Stimulated activated CD8-positive, alpha-beta memory T cell treated with anti-CD3 and anti-CD28 coated beads, Interleukin-2, amount 100 ng/mL, for 1 hour (primary cell): ENCODE data around the gene BOD1.

Experiments used
- DNase-seq, 2 donors: peaks; one replicate each; pipeline ENCODE4 v3.0.0-alpha.2; 2020; ENCODE audit warnings: low read depth in 2 of 2

Gene BOD1

GRCh38 chr5:173640156-173640804, 23.8 kb upstream of the BOD1 start:
- DNase-seq, result no peak

GRCh38 chr5:173638126-173639040, 21.9 kb upstream of the BOD1 start:
- no peak for DNase-seq

GRCh38 chr5:173637340-173637739, 20.9 kb upstream of the BOD1 start:
- no peak for DNase-seq

GRCh38 chr5:173634465-173634983, 18.1 kb upstream of the BOD1 start:
- no peak for DNase-seq

GRCh38 chr5:173633304-173633703, 16.9 kb upstream of the BOD1 start:
- no peak for DNase-seq

GRCh38 chr5:173631478-173631877, 15.0 kb upstream of the BOD1 start:
- DNase-seq, result no peak

GRCh38 chr5:173630724-173631365, 14.4 kb upstream of the BOD1 start:
- no peak for DNase-seq

GRCh38 chr5:173629628-173630027, 13.2 kb upstream of the BOD1 start:
- no peak for DNase-seq

- DNase-seq, result no peak
These were observed 12.1 kb upstream of the BOD1 start for GRCh38 chr5:173628501-173628900.

- DNase-seq, result no peak
These were observed 11.5 kb upstream of the BOD1 start for GRCh38 chr5:173627860-173628392.

- DNase-seq, result no peak
These were observed 10.8 kb upstream of the BOD1 start for GRCh38 chr5:173627271-173627670.

GRCh38 chr5:173626505-173626820, 10.0 kb upstream of the BOD1 start:
- no peak for DNase-seq

- DNase-seq, result no peak
These were observed 9.4 kb upstream of the BOD1 start for GRCh38 chr5:173625673-173626504.

GRCh38 chr5:173625261-173625660, 8.8 kb upstream of the BOD1 start:
- DNase-seq, result no peak

- no peak for DNase-seq
These were observed 7.8 kb upstream of the BOD1 start for GRCh38 chr5:173624282-173624681.

- no peak for DNase-seq
These were observed 7.3 kb upstream of the BOD1 start for GRCh38 chr5:173623789-173624188.

GRCh38 chr5:173623296-173623771, 6.9 kb upstream of the BOD1 start:
- no peak for DNase-seq

GRCh38 chr5:173622183-173623047, 6.0 kb upstream of the BOD1 start:
- no peak for DNase-seq

- no peak for DNase-seq
These were observed 4.3 kb upstream of the BOD1 start for GRCh38 chr5:173620784-173621183.

GRCh38 chr5:173618927-173619519, 2.6 kb upstream of the BOD1 start:
- no peak for DNase-seq
